22Rv1 (cell line): Measurements from ENCODE around the gene CPT2.

Experiments used
- ZFX ChIP-seq: fragments of 450-650 bp; IDR thresholded peaks from 2 replicates; pipeline ENCODE4 v1.6.1; 2017; ENCODE audit warnings: antibody characterized with exemption, borderline replicate concordance
- TF ChIP-seq, protein P1 (sequence below): fragments of 450-650 bp; IDR thresholded peaks from 2 replicates; pipeline ENCODE4 v1.5.1; 2017; ENCODE audit warnings: mild to moderate bottlenecking

DNA sequence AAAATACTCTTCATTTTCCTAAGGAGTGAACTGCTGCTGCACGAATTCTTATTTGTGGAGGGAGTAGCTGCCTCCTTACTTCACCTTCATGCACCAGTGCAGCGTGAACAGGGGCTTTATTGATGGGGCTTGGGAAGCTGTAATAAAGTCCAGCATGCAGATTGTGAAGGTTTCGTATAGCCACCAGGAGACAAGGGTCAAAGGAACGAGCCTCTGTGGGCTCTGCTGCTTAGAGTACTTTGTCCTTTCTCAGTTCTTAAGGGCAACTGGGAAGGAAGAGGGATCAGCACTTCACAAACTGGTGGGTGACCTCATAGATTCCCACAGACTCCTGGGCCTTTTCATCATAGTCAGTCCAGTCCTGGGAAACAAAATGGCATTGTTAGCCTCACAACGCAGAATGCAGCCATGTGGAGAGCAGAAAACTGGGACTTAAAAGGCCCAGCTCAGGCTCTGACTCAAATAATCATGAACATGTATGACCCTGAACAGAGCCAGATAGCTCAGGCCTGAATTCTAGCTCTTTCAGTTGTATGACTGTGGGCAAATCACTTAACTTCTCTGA is 17.8 kb downstream of the CPT2 start:
- TF ChIP-seq, protein P1, sequence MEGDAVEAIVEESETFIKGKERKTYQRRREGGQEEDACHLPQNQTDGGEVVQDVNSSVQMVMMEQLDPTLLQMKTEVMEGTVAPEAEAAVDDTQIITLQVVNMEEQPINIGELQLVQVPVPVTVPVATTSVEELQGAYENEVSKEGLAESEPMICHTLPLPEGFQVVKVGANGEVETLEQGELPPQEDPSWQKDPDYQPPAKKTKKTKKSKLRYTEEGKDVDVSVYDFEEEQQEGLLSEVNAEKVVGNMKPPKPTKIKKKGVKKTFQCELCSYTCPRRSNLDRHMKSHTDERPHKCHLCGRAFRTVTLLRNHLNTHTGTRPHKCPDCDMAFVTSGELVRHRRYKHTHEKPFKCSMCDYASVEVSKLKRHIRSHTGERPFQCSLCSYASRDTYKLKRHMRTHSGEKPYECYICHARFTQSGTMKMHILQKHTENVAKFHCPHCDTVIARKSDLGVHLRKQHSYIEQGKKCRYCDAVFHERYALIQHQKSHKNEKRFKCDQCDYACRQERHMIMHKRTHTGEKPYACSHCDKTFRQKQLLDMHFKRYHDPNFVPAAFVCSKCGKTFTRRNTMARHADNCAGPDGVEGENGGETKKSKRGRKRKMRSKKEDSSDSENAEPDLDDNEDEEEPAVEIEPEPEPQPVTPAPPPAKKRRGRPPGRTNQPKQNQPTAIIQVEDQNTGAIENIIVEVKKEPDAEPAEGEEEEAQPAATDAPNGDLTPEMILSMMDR = no peak
- no peak for TF ChIP-seq ZFX
